Epidermal melanocyte (primary cell): Measurements from ENCODE around the gene DENND2A.
"Not testable (repeated sequence)": the region's sequence is repeated elsewhere in the genome, so short reads cannot be mapped to it uniquely, and the experiment has no call there.

Source experiments
- DNase-seq: peaks from one replicate; pipeline ENCODE4 v3.0.0; 2011; ENCODE audit warnings: low spot score; ENCODE audit not compliant: insufficient read length

Gene DENND2A

DNA sequence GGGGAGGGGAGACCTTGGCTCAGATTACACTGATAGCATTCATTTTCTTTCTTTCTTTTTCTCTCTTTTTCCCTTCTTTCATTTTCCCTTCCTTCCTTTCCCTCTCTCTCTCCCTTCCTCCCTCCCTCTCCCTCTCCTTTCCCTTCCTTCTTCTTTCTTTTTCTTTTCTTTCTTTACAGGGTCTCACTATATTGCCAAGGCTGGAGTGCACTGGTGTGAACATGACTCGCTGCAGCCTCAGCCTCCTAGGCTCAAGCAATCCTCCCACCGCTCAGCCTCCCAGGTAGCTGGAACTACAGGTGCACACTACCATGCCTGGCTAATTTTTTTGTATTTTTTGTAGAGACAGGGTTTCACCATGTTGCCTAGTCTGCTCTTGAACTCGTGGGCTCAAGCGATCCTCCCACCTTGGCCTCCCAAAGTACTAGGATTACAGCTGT, 88.4 kb downstream of the DENND2A start:
- DNase-seq: no peak

DNA sequence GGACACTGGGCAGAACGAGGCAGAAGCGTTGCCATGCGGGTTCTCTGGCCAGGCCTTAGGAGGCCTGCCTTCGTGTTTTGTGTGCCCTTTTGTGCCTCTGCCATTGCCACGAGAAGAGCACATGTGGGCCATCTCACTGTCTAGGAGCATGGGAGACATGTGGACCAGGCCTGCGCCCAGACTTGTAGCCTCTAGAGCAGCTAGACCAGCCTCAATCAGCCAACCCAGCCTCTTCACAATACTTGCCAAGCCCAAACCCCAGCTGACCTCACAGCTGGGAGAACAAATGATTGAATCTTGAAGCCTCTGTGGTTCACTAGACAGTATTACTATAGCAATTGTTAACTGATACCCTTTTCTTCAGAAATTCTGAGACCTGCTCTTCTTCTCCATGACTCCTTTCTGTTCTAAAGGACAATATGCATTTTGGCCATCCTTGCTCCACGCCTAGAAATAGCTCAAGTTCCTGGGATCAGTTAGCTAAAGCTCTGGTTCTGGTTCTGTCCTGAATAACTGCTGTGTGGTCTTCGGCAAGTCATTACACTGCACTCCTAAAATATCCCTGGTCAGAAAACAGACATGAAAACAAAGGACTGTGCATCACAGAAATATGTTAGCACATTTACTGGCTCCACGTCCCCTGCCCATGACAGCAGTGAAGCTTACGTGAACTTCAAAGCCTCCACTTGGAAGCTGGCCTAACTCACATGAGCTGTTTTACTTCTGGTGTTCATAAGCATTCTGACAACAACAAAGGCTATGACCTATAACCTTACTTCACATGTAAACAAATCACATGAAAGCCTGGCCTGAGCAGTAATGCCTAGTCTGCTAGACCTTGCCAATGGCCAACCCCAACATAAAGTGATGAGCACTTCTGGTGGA, 89.0 kb downstream of the DENND2A start:
- DNase-seq: no peak

DNA sequence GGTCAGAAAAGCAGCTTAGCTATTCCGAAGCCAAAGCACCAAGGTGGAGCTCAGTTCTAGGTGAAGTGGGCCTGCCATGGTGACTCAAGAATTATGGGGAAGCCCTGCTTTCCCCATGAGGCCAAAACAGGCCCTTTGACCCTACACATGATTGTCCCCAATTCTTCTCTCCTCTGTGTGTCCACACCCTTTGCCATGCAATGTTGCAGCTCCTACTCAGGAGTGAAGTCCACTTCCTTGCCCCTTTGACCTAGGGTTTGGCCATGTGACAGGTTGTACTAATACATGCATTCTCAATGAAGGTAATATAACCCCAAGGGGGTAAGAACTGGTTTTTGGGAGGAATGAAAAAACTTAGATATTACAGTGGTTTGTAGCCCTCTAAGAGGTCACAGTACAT, 93.7 kb downstream of the DENND2A start:
- no peak for DNase-seq

DNA sequence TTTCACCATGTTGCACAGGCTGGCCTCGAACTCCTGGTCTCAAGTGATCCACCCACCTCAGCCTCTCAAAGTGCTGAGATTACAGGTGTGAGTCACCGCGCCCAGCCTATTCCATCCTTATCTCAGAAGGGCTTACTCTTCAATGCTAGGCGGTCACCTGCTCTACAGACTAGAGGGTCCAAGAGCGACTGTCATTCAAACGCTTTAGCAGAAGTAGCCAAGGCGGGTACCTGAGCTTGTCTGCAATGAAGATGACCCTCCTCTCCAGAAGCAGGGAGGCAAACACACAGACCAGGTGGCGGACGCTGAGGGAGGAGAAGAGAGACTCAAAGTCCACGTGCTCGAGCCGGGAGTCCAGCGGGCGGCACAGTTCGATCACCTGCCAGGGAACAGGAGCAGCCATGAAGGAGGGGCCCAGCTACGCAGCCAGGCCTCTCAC, 96.2 kb downstream of the DENND2A start:
- no peak for DNase-seq

DNA sequence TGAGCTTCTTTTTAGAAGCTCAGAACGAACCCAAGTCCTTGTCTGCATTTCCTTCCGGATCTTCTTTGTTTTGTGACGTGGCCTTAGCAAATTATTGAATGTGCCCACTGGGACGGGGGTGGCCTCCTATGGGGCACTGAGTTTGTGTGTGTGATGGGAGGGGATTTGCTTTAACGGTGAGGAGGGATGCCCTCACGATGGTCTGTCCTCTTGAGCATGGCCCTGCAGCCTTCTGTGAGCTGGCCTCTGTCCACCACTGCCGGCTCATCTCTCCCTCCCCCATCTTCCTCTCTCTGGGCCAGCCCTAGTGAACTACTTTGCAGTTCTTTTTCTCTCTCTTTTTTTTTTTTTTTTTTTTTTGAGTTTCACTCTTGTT, 98.4 kb downstream of the DENND2A start:
- no peak for DNase-seq

DNA sequence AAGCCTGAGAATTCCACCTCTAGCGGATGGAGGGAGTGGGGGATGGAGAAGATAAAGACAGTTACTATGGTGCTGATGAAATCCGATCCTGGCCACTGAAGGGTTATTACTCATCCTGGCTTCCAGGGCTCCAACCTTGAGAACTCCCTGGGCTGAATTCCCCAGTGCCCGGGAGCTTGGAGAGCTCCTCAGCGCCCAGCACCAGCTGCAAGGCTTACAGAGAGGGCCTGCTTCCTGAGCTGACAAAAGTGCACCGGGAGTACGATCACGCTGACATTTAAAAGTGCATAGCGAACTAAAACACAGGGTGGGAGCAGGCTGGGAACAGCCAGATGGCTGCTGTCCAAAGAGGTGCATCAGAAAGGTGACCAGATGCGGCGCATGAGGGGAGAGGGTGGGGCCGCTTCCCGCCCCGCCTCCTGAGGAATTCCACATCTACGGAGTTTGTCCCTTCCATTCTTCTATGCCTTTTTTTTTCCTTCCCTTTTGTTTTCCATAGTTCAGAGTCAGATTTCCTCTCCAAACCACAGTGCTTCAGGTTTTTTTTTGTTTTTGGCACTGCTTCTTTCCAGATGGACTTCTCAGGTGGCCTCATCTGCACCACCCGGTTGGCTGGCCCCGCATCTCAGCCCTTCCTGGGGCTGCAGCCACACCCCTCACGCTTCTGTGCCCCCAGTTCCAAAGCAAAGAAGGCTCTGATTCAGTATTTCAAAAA, 98.9 kb downstream of the DENND2A start:
- no peak for DNase-seq

DNA sequence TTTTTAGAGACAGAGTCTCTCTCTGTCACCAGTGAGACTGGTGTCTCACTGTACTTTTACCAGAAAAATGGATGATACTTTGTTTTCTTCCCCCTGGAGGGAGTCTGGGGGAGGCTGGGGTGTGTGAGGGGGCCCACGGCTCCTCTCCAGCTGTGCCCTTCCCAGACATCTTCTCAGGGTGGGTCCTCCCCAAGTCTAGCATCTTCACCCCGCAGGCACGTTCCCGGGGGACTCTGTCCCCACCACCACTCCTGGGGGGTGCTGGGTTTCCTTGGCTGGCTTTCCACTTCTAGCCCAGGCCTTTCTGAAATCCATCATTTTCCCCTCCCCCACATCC, 99.5 kb downstream of the DENND2A start:
- DNase-seq: no peak

DNA sequence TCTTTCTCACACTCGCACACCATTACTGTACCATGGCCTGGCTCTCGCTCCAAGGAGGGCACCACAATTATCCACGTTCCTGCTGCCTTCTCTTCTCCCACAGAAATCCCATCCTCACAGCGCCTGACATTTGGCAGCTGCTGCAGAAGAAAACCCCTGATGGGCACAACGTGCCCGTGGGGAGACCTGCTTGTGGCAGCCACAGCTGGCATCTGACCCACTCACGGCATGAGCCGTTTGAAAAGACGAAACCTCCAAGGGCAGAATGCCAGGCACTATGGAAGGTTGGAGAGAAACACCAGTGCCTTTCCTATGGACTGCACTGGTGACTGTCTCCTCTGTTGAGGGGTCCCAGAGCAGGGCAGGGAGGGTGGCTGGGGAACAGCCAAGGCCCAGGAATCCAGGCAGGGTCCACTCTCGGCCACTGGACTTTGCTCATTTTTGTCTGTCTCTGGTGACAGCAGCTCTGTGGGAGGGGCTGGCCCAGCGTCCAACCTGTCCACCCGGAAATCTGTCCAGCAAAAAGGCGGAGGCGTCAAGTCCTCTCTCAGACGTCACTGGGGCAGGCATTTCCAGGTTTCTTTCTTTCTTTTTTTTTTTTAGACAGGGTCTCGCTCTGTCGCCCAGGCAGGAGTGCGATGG, 100.4 kb downstream of the DENND2A start:
- no peak for DNase-seq

DNA sequence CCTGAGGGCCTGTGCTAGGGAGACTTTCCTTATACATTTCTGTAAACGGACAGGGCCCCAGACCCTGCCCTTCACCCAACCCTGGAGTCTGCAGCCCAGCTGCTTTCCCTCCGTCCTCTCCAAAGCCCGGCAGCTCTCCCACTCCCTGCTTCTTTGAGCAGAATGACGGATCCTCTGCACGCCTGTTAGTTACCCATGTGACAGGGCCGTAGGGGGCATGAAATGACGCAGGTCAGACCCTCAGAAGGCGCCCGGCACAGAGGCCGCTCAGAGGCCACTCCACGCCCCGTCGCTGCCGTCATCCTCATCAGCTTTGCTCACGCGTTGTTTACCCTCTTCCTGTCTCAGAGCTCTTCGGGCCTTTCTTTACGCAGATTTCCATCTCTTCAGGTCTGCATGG, 101.2 kb downstream of the DENND2A start:
- DNase-seq: peak; percentile 49

DNA sequence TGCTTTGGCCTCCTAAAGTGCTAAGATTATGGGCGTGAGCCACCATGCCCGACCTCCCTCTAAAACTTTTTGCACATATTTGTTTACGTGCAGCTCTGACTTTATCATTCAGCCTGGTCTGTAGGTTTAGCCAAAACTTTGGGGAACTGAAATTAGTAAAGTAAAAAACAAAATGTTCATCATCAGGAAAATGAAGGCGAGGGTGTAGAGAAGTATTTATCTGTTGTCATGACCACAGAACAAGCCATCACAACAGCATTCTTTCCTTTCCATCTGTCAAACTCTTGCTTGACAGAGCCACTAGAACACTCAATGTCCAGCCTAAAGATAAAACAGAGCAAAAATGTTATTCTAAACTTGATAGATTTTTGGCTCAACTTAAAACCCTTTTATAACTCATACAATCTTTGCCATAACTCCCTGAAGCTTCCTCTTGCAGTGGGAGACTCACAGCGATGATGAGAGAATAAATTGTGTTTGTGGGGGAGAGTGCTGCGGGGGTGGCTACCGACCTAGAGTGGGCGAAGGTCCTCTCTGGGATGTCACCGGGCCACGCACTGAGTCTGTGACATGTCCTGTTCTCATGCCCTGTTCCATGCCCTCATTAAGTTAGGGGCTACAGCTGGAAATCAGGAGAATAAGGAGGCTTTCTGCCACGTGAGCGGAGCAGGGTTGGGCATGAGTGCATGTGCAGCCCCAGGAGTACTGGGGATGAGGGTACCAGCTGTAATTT, 102.7 kb downstream of the DENND2A start:
- no peak for DNase-seq

DNA sequence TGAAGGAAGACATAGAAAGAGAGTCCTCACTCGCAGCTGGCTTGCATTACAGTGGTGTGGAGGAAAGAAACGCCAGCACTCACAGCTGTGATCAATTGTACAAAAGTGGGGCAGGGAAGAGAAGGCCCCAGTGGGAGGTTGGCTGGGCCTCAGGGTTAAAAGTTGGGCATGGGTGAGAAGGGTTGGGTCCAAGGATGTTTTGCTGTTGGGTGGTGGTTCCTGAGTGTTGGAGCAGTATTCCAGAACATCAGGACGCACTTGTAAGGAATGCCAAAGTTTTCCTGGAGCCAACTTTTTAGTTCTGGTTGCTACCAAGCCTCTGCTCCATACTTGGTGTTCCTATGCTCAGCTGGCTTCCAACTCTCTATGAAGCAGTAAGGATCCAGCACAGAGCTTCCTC, 105.9 kb downstream of the DENND2A start:
- no peak for DNase-seq

DNA sequence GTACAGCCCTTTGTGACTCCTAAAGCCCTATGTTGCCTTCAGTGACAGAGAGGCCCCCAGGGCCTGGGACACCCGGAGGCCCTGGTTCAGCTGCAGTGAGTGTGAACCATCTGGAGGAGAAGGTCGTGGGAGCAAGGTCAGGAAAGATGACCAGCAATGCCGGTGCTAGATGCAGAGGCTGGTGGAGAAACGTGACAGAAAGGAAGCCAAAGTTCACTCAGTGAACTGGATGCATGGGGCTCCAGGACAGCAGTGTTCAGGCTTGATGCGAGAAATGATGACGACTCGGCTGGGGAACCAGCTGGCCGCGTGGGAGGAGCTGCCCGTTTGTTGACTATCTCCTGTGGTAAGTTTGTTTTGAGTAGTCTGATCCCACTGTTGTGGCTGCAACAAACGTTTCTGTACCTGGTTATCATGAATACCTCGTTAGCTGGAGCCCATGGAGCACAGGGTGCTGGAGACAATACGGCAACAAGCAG, 107.2 kb downstream of the DENND2A start:
- DNase-seq: no peak

DNA sequence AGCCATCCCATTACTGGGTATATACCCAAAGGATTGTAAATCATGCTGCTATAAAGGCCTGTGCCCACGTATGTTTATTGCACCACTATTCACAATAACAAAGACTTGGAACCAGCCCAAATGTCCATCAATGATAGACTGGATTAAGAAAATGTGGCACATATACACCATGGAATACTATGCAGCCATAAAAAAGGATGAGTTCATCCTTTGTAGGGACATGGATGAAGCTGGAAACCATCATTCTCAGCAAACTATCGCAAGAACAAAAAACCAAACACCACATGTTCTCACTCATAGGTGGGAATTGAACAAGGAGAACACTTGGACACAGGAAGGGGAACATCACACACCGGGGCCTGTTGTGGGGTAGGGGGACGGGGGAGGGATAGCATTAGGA, 111.2 kb downstream of the DENND2A start:
- DNase-seq: not testable (repeated sequence)

DNA sequence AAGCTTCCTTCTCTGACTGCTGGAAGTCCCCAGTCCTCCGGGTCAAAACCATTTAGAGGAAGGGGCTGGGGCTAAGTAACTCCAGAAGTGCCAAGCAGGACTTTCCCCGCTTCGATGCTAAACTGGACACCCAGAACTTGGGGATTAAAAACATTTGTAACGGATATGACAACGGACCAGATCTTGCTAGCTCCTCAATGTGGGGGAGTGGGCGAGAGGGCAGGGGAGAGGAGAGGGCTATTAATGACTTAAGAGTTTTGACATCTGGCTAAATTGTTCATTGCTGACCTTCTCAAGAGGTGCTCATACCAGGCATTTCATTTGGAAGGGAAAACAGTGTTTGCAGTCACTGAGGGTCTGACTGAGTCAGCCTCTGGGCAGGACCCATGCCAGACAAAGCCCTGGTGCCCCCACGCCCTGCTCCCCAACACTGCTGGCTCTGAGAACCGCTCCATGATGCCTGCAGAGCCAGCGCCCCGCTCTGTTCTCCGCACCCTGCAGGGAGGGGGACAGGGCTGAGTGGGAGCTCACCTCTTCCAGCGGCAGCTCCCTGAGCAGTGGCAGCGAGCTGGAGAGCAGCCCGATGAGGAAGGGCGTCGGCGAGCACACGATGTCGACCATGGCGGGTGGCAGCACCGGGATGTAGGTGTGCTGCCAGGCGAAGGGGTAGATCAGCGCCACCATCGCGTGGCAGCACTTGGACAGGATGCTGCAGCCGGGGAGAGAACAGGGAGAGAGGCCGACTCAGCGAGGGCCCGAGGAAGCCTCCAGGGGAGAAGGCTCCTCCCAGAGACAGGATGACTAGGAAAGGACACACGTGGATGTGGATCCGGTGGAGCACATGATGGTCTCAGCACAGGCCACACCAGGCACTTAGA, 113.6 kb downstream of the DENND2A start:
- no peak for DNase-seq

DNA sequence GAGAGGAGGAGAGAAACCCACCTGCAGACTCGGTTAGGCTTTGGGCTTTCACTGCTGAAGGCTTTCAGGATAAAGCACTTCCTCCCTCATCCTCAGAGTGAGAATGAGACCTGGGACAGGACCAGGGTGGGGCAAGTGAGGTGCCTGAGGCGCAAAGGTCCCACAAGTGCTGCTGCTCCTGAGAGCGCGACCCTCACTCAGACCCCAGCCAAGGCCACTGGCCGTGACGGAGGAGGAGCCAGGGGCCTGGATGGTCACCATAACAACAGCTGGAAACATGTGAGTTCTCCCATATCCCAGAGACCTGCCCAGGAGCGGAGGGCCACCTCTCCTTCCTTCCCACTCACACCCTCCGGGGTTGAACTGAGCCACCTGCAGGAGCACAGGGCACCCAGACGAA, 114.4 kb downstream of the DENND2A start:
- DNase-seq: no peak

DNA sequence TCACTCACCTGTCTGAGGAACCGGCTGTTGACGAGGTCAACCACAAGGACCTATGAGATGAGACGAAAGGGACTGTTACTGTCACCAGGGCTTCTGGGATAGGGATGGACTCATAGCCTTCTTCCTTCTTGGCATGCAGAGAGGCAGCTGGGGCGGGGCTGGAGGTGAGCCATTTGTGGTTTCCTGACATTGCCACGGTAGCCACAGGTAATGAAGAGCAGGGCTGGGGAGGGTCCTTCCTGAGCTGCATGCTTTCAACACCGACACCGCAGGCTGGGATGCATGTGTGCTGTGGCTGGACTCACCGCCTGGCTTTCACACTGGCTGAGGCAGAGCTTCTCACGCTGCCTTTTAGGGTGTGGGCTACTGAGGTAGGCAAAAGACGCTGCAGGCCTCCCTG, 114.9 kb downstream of the DENND2A start:
- DNase-seq: no peak

DNA sequence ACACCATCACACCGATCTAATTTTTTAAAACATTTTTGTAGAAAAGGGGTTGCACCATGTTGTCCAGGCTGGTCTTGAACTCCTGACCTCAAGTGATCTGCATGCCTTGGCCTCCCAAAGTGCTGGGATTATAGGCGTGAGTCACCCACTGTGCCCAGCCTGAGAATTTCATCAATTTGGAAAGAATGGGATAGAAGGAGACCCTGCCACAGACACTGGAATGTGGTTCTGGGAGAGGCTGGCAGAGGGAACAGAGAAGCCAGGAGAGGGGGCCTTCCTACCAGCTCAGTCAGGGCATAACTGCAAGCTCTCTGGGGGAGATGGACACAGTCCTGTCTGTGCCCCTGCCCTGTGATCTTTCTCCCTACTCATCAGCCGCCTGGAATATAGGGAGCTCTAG, 119.2 kb downstream of the DENND2A start:
- DNase-seq: no peak

DNA sequence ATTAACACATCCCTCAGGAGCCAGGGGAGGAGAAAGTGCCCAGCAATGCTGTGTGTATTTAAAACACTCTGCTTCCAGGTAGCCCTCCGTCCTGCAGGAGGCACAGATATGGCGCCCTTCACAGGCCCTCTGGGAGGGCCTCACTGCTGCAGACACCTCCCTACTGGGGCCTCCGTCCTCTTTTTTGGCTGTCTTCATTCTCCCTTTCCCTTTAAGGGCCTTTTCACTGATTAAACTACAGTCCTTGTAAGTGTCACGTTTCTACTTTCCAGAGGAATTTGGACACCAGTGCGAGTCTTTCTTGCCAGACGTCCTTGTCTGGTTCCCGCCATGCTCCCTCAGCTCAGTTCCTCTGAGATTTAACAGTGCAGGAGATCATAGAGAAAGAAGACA, 121.6 kb downstream of the DENND2A start:
- DNase-seq: no peak

DNA sequence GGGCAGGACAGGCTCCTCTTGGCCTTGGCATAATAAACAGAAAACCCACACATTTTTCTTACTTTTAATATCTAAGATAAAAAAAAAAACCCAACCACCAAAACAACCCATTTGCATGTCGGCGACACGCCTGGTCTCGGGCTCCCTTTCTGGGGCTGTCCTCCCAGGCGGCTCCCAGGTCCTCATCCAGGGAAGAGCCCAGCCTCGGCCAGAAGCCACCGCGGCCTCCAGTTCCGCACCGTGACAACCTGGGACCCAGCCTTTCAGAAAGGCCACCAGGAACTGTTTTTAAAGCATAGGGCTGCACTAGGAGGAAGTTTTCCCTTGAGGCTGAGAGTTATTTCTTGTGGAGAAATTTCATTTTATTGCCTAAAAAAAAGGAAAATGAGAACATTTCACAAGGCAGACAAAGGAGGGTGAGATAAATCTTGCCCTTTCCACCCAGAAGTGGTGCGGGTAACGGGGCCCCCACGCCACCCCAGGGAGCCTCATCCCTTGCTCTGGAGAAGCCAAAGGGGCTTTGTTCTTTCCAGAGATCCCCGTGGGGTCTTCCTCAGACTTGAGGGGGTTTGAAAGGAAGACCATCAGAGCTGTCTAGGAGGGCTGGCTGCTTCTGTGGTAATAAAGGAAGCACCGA, 122.1 kb downstream of the DENND2A start:
- DNase-seq: no peak
